Smooth muscle cell of the brain vasculature (primary cell): ENCODE results near the gene MITF.

ENCODE experiments used
- DNase-seq: peaks from one replicate; pipeline ENCODE4 v3.0.0-alpha.2; 2012; ENCODE audit warnings: low read depth, low spot score

MITF gene

DNA sequence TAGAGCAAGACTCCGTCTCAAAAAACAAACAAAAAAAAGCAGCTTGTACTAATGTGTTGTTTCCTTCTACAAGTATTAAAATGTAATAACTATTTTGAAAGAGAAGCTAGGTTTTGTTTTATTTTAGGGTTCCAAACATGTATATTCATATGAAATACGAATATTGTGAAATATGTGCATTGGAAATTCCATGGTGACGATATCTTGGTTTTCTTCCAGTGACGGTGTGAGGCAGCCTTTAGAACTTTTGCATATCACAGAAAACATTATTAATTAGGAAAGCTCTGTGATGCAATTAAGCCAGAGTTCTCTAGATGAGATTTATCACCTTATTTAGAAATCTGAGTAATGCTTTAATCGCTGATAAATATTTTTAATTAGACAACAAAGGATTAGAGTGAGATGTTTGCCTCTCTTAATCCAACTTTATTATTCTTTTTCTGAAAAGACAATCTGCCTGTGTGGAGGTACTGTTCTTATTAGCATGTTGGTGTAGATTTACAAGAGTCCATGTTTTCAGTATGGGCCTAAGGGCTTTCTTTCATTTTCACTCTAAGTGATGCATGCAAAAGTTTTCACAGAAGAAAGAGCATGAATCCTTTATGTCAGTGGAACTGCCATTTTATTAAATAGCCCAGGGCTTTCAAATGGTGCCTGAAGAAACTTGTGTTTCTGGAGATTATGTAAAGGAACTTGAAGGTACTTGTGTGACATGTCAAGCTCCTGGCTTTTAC is 222.6 kb downstream of the MITF start:
- DNase-seq, result no peak

GRCh38 chr3:69963643-69964042 is 224.4 kb downstream of the MITF start:
- DNase-seq, result no peak

GRCh38 chr3:69967156-69967555 is 227.9 kb downstream of the MITF start:
- DNase-seq, result no peak

DNA sequence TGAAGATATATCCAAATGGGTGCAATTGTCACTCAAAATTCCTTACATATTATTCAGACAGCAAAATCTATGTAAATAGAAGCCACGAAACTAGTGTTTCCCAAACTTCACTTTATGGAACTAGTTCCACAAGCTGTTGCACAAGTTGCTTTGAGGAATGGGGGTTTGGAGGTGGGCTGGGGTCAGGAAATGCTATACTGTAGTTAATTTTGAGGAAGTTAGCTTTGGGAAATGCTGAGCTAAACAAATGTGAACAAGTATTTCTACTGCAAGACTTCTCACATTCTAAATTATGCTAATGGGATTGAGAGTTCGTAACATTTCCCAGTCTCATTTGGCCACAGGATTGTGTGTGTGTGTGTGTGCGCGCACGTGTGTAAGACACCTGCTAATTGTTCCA is 231.6 kb downstream of the MITF start:
- no peak for DNase-seq

GRCh38 chr3:69972672-69973071 is 233.4 kb downstream of the MITF start:
- DNase-seq, result no peak

GRCh38 chr3:69976021-69976420 is 236.8 kb downstream of the MITF start:
- DNase-seq, result no peak

DNA sequence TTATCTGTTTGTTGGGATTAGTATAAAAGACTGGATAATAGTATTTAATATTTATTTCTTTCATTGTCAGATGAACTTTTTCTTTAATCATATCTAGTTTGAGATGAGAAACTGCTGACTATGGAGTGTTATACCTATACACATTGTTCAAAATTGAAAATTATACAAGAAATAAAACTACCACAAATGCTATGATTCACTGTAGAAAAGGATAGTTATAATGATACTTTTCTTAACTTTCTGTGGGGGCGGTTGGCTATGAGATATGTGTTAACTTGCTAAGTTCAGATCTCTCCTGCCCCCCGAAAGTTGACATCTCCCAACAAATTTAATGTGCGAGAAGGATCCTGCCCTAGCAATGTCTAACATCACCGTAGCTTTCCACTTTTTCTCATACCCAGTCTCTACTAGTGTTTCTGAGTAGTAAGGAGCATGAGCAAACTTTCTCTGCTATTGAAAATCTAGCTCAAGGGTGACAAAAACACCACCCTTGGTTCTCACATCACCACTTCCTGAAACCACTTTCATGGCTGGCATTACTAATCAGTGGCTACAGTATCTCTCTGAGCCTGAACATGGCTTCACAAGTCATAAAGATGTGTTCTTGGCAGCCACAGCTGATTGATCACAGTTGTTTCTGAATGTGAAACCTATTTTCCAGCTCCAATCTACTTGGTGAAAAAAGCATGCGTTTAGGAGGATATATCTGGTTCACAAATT is 244.4 kb downstream of the MITF start:
- DNase-seq, result no peak

DNA sequence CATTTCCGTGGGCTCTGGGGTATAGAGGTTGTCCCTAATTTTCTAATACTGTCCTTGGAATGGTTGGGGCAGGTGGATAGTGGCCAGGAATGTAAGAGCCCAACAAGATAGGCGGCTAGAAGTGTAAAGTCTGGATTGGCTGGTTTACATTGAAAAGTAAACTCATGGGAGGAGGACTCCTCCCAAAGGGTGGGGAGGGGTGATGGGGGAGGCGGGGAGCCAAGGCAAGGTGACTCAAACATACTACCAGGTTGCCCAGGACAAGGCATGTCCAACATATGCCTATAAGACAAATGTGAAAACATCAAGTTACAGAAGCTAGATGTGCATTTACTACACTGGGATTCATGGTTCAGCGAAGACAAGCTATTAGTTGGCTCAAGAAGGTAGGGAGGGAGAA is 246.0 kb downstream of the MITF start:
- DNase-seq, result no peak

- no peak for DNase-seq
Observed at GRCh38 chr3:69986419-69986818, 247.2 kb downstream of the MITF start.

- no peak for DNase-seq
Observed at GRCh38 chr3:69987833-69988232, 248.6 kb downstream of the MITF start.

DNA sequence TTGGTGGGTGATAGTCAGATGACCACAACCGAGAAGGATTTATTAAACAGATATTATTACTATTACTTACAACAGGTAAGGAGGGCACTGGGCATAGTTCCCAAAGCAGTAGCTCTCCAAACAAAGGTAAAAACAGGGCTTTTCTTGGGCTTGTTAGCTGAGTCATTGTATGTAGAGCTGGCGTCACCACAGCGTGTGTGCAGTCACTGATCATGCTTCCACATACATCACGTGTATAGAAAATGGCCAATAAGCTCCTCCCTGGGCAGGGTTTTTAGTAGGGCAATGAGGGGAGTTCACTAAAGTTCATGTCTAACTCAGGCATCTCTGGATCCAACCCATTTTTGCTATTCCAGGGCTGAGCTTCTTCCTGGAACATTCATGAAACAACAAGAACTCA is 254.5 kb downstream of the MITF start:
- DNase-seq, result no peak

DNA sequence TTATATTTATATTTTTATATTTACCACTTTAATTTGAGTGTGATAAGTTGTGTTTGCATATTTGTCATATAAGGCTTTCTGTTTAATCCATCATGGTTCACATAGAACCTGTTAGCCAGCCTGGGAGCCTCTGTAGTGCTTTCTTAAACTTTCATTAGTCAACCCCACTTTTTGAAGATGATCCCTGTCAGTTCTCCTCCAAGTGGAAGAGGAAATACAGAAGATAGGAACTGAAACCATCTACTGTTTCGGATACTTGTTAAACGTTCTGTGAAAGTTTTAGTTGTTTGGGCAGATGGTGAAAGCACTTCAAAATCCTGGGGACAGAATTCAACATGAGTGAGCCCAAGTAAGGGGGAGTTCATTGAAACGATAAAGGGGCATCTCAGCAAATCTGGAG is 255.7 kb downstream of the MITF start:
- DNase-seq, result no peak

GRCh38 chr3:69997631-69998307 is 258.5 kb downstream of the MITF start:
- DNase-seq, result no peak

- DNase-seq, result no peak
Observed at GRCh38 chr3:69998759-69999139, 259.5 kb downstream of the MITF start.

DNA sequence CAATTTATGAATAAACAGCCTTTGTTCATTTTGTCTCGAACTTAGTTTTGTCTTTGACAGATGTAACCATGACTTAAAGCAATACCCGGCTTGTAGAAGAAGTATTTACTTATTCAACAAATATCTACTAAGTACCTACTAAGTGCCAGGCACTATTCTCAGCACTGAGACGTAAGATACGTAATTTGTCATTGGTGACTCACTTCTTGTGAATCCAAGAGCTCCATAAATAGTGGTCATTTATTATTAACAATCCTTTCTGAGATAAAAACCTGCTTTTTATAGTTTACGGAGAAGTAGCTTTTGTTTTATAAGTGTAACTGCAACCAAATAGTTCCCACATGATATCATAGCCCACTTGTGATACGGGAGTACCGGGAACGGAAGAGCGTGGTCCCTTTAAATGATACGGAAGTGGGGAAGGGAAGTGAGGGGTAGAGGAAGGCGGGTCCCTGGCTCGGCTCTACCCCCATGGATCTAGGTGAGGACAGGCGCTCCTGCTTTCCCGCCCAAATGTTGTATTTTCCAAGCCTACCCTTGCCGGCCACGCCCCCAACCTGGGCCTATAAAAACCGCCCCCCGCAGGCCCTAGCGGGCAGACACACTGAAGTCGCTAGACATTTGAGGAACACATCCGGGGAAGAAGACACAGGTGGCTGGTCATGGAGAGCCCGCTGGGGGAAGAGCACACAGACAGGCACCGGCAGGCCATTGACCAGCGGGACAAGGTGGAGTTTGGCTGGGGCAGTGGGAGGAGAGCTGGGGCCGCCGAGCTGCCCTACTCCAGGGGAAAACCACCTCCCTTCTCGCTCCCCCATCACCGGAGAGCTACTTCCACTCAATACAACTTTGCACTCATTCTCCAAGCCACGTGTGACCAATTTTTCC is 260.1 kb downstream of the MITF start, which contains the start of gene SAMMSON:
Gene SAMMSON, plus strand, starts transcription at position 594 of the 888 bp plus-strand sequence.
- no peak for DNase-seq

DNA sequence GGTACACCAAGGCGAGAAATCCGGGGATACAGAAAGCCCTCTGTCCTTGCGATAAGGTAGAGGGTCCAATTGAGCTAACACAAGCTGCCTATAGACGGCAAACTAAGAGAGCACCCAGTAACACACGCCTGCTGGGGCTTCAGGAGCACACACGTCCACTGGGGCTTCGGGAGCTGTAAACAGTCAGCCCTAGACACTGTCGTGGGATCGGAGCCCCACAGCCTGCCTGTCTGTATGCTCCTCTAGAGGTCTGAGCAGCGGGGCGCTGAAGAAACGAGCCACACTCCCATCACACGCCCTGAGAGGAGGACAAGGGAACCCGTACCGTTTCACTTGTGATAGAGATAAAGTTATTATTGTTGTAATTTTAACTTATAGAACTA is 260.8 kb downstream of the MITF start:
- no peak for DNase-seq

DNA sequence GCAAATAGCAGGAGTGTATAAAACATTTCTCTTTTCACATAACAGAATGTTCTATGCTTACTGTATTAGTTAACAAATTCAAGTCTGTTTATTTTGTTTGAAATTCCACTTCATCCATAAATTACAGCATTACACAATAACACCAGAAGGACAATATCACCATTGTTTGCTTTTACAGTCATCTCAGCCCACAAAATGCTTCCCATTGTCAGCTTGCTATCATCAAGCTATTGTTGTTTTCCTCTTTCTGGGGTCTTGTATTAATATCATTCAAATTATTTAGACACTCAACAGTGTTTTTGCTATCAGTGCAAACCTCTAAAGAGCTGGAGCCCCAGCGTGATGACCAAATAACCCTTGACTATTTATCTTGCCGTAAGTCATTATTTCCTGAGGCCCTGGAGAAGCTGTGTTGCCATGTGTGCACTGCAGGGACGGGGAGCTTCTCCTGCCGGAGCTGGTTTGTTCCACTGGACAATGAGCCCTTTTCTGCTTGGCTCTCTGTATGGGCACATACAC is 261.4 kb downstream of the MITF start:
- no peak for DNase-seq

GRCh38 chr3:70003119-70003518 is 263.9 kb downstream of the MITF start:
- DNase-seq, result no peak

- no peak for DNase-seq
Observed at GRCh38 chr3:70006089-70006488, 266.8 kb downstream of the MITF start.

DNA sequence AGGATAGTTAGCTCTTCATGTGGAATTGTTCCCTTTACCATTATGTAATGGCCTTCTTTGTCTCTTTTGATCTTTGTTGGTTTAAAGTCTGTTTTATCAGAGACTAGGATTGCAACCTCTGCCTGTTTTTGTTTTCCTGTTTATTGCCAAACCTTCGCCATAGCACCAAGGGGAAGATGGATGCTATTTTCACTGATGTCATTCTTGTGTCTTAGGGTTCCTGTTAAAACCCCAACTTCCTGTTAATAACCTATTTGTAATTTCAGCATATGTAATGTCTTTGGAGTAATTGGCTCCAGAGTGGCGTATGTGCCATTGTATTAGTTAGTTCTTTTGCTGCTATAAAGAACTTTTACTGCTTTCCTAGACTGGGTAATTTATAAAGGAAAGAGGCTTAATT is 271.1 kb downstream of the MITF start:
- DNase-seq, result no peak

DNA sequence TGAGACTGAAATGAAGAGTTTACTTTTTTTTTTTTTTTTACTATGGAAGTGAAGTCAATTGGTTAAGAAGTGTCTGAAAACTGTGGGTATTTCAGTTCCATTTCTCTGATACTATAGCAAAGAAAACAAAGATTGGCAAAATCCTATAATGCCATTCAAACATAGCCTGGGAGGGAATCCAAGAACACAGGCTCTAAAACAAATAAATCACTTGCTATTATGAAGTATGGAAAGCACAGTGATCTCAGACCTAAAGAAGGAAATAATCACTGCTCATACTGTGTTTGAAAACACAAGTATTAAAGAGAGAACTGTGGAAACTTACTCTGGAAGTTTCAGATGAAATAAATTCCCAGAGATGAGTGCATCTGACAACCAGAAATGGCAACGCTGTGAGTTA is 272.3 kb downstream of the MITF start:
- no peak for DNase-seq
